ENCODE results near the gene MASP1. TPM values are rescaled to one million over a fixed set of nuclear protein-coding genes. Genes with fewer than 3 reads are reported as not detected.

Gene MASP1
- total RNA-seq, 1 experiment from 2014 or later: 1.0 TPM

GRCh38 chr3:187212196-187212545 is 79.4 kb downstream of the MASP1 start:
- H3K9me3 Mint-ChIP-seq: peaks cover 13 to 14% of the 10 kb centered on the region in 2 experiments
- H3K36me3 Mint-ChIP-seq (ENCODE audit: insufficient read depth in 1 of 3, low read depth in 3 of 3): peaks cover 9 to 15% (median 14%) of the 10 kb centered on the region in 3 experiments
- Histone ChIP-seq H2BK120ac (ENCODE audit: low read depth, low read length, poor library complexity, severe bottlenecking) (no peak overlapping the region), H3K27ac (ENCODE audit: insufficient read length, low read depth, low read length) (no peak overlapping the region), H3K79me2 (ENCODE audit: insufficient read depth, low read length) (no peaks in the 10 kb centered on the region), H3K56ac (ENCODE audit: insufficient read length, low read depth, low read length) (no peak overlapping the region), H4K20me1 (ENCODE audit: control insufficient read depth, insufficient read depth, insufficient read length) (no peaks in the 10 kb centered on the region), H2BK20ac (ENCODE audit: low read depth, low read length, poor library complexity, severe bottlenecking) (no peak overlapping the region), H3K4ac (ENCODE audit: low read depth, low read length) (no peak overlapping the region), H3K9ac (ENCODE audit: extremely low read depth, insufficient read length, low read length) (no peak overlapping the region), H2AK5ac (ENCODE audit: insufficient read length, low read length) (no peak overlapping the region), H3K4me2 (ENCODE audit: insufficient read depth, insufficient read length, low read length) (no peak overlapping the region), H3K27me3 (ENCODE audit: insufficient read depth, low read length) (no peaks in the 10 kb centered on the region), H2BK12ac (ENCODE audit: insufficient read length, low read depth, low read length) (no peak overlapping the region), H3K23me2 (ENCODE audit: insufficient read length, low read depth, low read length, poor library complexity, severe bottlenecking) (no peaks in the 10 kb centered on the region), H3K23ac (ENCODE audit: insufficient read length, low read depth, low read length) (no peak overlapping the region), H3K79me1 (ENCODE audit: insufficient read depth, low read depth, low read length, poor library complexity, severe bottlenecking) (no peaks in the 10 kb centered on the region), H2BK15ac (ENCODE audit: low read depth, low read length) (no peak overlapping the region), H3K18ac (ENCODE audit: insufficient read length, low read depth, low read length) (no peak overlapping the region), H3K9me3 (ENCODE audit: control insufficient read depth, low read depth, low read length) (peaks cover 11% of the 10 kb centered on the region), H4K8ac (replicated peaks; ENCODE audit: insufficient read length, low read depth, low read length) (no peak overlapping the region), H3K14ac (ENCODE audit: insufficient read depth, low read length) (no peak overlapping the region), H4K91ac (ENCODE audit: insufficient read length, low read depth, low read length) (no peak overlapping the region), H4K5ac (ENCODE audit: insufficient read length, low read depth, low read length) (no peak overlapping the region), H2BK5ac (ENCODE audit: insufficient read length, low read length) (no peak overlapping the region), H2AFZ (ENCODE audit: low read length) (no peak overlapping the region), H3K4me1 (ENCODE audit: insufficient read depth, low read length) (peaks cover 8% of the 10 kb centered on the region; the same call in 1 of the 2 replicates), H3T11ph (ENCODE audit: low read length) (no peak overlapping the region)
- H3K27me3 Mint-ChIP-seq (ENCODE audit: low read depth): peaks cover 4% of the 10 kb centered on the region; the same call in 1 of the 2 replicates
- TF ChIP-seq CTCF (conservative IDR thresholded peaks at IDR 0.05): no peak
- H3K27ac Mint-ChIP-seq: no peak overlapping the region
- peaks cover 16 to 27% of the 10 kb centered on the region in 2 experiments for H3K4me1 Mint-ChIP-seq
- DNase-seq: no peak
- no CpG with 5 or more reads among the region's 3 CpGs for WGBS (ENCODE audit: extremely low coverage, insufficient read length, low lambda C conversion rate)
- no peak overlapping the region for H3K4me3 Mint-ChIP-seq

Data from H9 (cell line).